H1 (cell line): ENCODE results near the gene PRKAA2. TPM values are rescaled to one million over a fixed set of nuclear protein-coding genes. Genes with fewer than 3 reads are reported as not detected.

Experiments
- CTCF ChIA-PET: fragments of 300-600 bp; sonication (Branson Sonifier 250); formaldehyde crosslinking; loops from one replicate; lab custom pipeline; 2021; ENCODE audit not compliant: partially characterized antibody; lab: Charles Lee
- POLR2A ChIA-PET: fragments of 300-600 bp; sonication (Branson Sonifier 250); formaldehyde crosslinking; loops from one replicate; lab custom pipeline; 2021; ENCODE audit warnings: inconsistent platforms; ENCODE audit not compliant: partially characterized antibody; lab: Charles Lee
- DNase-seq, 2 experiments: peaks; one replicate each; pipeline versions ENCODE4 v3.0.0 to v3.0.0-alpha.2; 2010 to 2022; ENCODE audit warnings: low spot score in 2 of 2, low read depth in 1 of 2, mixed read lengths in 1 of 2
- FAIRE-seq: peaks from 2 replicates; lab custom pipeline; 2011; peaks lifted over from hg19 to GRCh38; lab: Jason Lieb, UNC
- H2AFZ ChIP-seq: 2 replicates; pipeline ENCODE4 v1.8.1; 2012; ENCODE audit warnings: low read length, inconsistent platforms
- H2AK5ac ChIP-seq: 2 replicates; pipeline ENCODE4 v1.6.1; 2013; ENCODE audit warnings: low read depth, low read length
- H2BK120ac ChIP-seq: replicated peaks from 2 replicates; pipeline ENCODE3; 2013; ENCODE audit warnings: low read depth, low read length, inconsistent platforms
- H2BK12ac ChIP-seq: 2 replicates; pipeline ENCODE4 v1.6.1; 2013; ENCODE audit warnings: low read depth, low read length
- H2BK15ac ChIP-seq: 2 replicates; pipeline ENCODE4 v1.6.1; 2013; ENCODE audit warnings: low read length
- H2BK20ac ChIP-seq: 2 replicates; pipeline ENCODE4 v1.6.1; 2013; ENCODE audit warnings: low read length
- H2BK5ac ChIP-seq: 2 replicates; pipeline ENCODE4 v1.6.1; 2013; ENCODE audit warnings: low read depth, low read length
- H3K14ac ChIP-seq: 2 replicates; pipeline ENCODE4 v1.6.1; 2013; ENCODE audit warnings: inconsistent platforms; ENCODE audit not compliant: insufficient read length
- H3K18ac ChIP-seq: 2 replicates; pipeline ENCODE4 v1.6.1; 2013; ENCODE audit warnings: low read length; ENCODE audit errors: extremely low read depth
- H3K23ac ChIP-seq: 2 replicates; pipeline ENCODE4 v1.6.1; 2013; ENCODE audit warnings: inconsistent platforms; ENCODE audit not compliant: insufficient read length
- H3K23me2 ChIP-seq: 2 replicates; pipeline ENCODE4 v1.6.1; 2013; ENCODE audit warnings: low read depth, low read length
- H3K27ac ChIP-seq: 2 replicates; pipeline ENCODE4 v1.6.1; 2011; ENCODE audit warnings: low read depth, low read length, inconsistent platforms
- H3K27me3 ChIP-seq, 4 experiments: replicated peaks in 1 of 4; 1 replicate in 1 of 4; 2 replicates in 3 of 4; pipeline versions ENCODE4 v1.6.1 to v1.8.1; 2011 to 2013; ENCODE audit warnings: low read length in 3 of 4, mild to moderate bottlenecking in 3 of 4, inconsistent platforms in 2 of 4, mixed read lengths in 2 of 4, moderate library complexity in 1 of 4; ENCODE audit not compliant: control insufficient read depth in 3 of 4, insufficient read depth in 3 of 4; ENCODE audit errors: extremely low read depth in 1 of 4
- H3K36me3 ChIP-seq, 4 experiments: 2 replicates each; pipeline versions ENCODE4 v1.6.1 to v1.8.1; 2011 to 2013; ENCODE audit warnings: mild to moderate bottlenecking in 4 of 4, low read length in 3 of 4, moderate library complexity in 2 of 4, control low read depth in 1 of 4, inconsistent platforms in 1 of 4; ENCODE audit not compliant: insufficient read depth in 4 of 4, control insufficient read depth in 2 of 4
- H3K4ac ChIP-seq: replicated peaks from 2 replicates; pipeline ENCODE3; 2013; ENCODE audit warnings: low read length, low read depth, mixed read lengths, inconsistent platforms; ENCODE audit not compliant: insufficient read length
- H3K4me1 ChIP-seq, 4 experiments: replicated peaks in 1 of 4; 1 replicate in 1 of 4; 2 replicates in 3 of 4; pipeline versions ENCODE4 v1.6.1 to v1.8.1; 2011 to 2013; ENCODE audit warnings: low read length in 3 of 4, inconsistent platforms in 2 of 4, mixed read lengths in 1 of 4; ENCODE audit not compliant: insufficient read depth in 4 of 4, control insufficient read depth in 3 of 4
- H3K4me2 ChIP-seq, 2 experiments: 2 replicates each; pipeline versions ENCODE4 v1.6.1 to v1.8.1; 2011 to 2013; ENCODE audit warnings: low read depth in 2 of 2, low read length in 2 of 2, control low read depth in 1 of 2, inconsistent platforms in 1 of 2, mild to moderate bottlenecking in 1 of 2; ENCODE audit not compliant: insufficient read depth in 1 of 2
- H3K4me3 ChIP-seq, 4 experiments: fragments of 200-600, 300-600 bp in 1 of 4; sonication (generic), shearing (Covaris generic), sonication (Bioruptor Twin) in 1 of 4; 2 replicates each; pipeline versions ENCODE4 v1.5.1 to v1.8.1; 2011 to 2016; ENCODE audit warnings: low read length in 4 of 4, low read depth in 3 of 4, control low read depth in 2 of 4, inconsistent platforms in 2 of 4, mild to moderate bottlenecking in 2 of 4, mixed read lengths in 1 of 4, moderate library complexity in 1 of 4; ENCODE audit not compliant: insufficient read depth in 2 of 4; ENCODE audit errors: extremely low read depth in 1 of 4
- H3K56ac ChIP-seq: replicated peaks from 2 replicates; pipeline ENCODE3; 2013; ENCODE audit warnings: low read depth, mild to moderate bottlenecking, mixed read lengths, low read length, inconsistent platforms; ENCODE audit not compliant: insufficient read length
- H3K79me1 ChIP-seq: 2 replicates; pipeline ENCODE4 v1.6.1; 2013; ENCODE audit warnings: low read depth, low read length, control low read depth
- H3K79me2 ChIP-seq, 2 experiments: 2 replicates each; pipeline versions ENCODE4 v1.6.1 to v1.8.1; 2012 to 2013; ENCODE audit warnings: low read length in 2 of 2, mild to moderate bottlenecking in 2 of 2, inconsistent platforms in 1 of 2; ENCODE audit not compliant: insufficient read depth in 2 of 2, control insufficient read depth in 1 of 2
- H3K9ac ChIP-seq, 4 experiments: replicated peaks in 1 of 4; 1 replicate in 1 of 4; 2 replicates in 3 of 4; pipeline versions ENCODE4 v1.6.1 to v1.8.1; 2011 to 2013; ENCODE audit warnings: low read depth in 3 of 4, low read length in 3 of 4, control low read depth in 2 of 4, mild to moderate bottlenecking in 2 of 4, moderate library complexity in 2 of 4, inconsistent platforms in 1 of 4; ENCODE audit errors: extremely low read depth in 1 of 4
- H3K9me3 ChIP-seq, 2 experiments: 2 replicates each; pipeline versions ENCODE4 v1.6.1 to v1.8.1; 2012 to 2013; ENCODE audit warnings: mild to moderate bottlenecking in 2 of 2, moderate library complexity in 2 of 2, control low read depth in 1 of 2, inconsistent platforms in 1 of 2, low read depth in 1 of 2, low read length in 1 of 2, mixed read lengths in 1 of 2; ENCODE audit not compliant: insufficient read depth in 2 of 2
- H4K20me1 ChIP-seq, 2 experiments: replicated peaks in 1 of 2; 2 replicates each; pipeline versions ENCODE3 to v1.8.1; 2011 to 2013; ENCODE audit warnings: inconsistent platforms in 2 of 2, low read length in 2 of 2, mild to moderate bottlenecking in 1 of 2; ENCODE audit not compliant: insufficient read depth in 2 of 2, control insufficient read depth in 1 of 2
- H4K5ac ChIP-seq: 2 replicates; pipeline ENCODE4 v1.6.1; 2013; ENCODE audit warnings: low read length, low read depth, mixed read lengths, inconsistent platforms; ENCODE audit not compliant: insufficient read length
- H4K8ac ChIP-seq: 2 replicates; pipeline ENCODE4 v1.8.0; 2013; ENCODE audit warnings: mild to moderate bottlenecking, moderate library complexity, low read length, inconsistent platforms; ENCODE audit not compliant: insufficient read depth; ENCODE audit errors: extremely low read depth
- H4K91ac ChIP-seq: replicated peaks from 2 replicates; pipeline ENCODE3; 2013; ENCODE audit warnings: low read length, mixed read lengths, inconsistent platforms; ENCODE audit not compliant: insufficient read length
- ATF2 ChIP-seq: IDR thresholded peaks from 2 replicates; pipeline ENCODE4 v1.6.1; 2012; ENCODE audit warnings: low read length, inconsistent platforms
- CREB1 ChIP-seq: IDR thresholded peaks from 2 replicates; pipeline ENCODE4 v1.6.1; 2012; ENCODE audit warnings: inconsistent platforms
- GABPA ChIP-seq: IDR thresholded peaks from 2 replicates; pipeline ENCODE4 v1.6.1; 2011; ENCODE audit warnings: mild to moderate bottlenecking, low read length, moderate library complexity, borderline replicate concordance; ENCODE audit not compliant: insufficient read depth
- JUND ChIP-seq: IDR thresholded peaks from 2 replicates; pipeline ENCODE4 v1.6.1; 2011; ENCODE audit warnings: mild to moderate bottlenecking, improper control_type of control experiment, low read length
- WGBS, 2 experiments: shearing (Covaris generic) in 1 of 2; methylation state at CpG; one replicate each; pipeline versions ENCODE4 v1.1.6 to v1.1.7; 2013 to 2015; ENCODE audit warnings: low lambda C conversion rate in 2 of 2, mixed read lengths in 2 of 2, inconsistent platforms in 1 of 2, low coverage in 1 of 2, missing lambda C conversion rate in 1 of 2; ENCODE audit not compliant: insufficient replicate concordance in 2 of 2, insufficient coverage in 1 of 2, insufficient read length in 1 of 2; ENCODE audit errors: extremely low coverage in 1 of 2, missing lambda C conversion rate in 1 of 2; 5-methylcytosine and 5-hydroxymethylcytosine counted together
- polyA plus RNA-seq, 7 experiments: library from polyadenylated mRNA; depleted of rRNA in 3 of 7; stranded (reverse) in 5 of 7; unstranded in 2 of 7; fragments of >200 nt in 5 of 7; fragments of 200-250 nt in 2 of 7; gene quantifications; 1 replicate in 5 of 7; 2 replicates in 1 of 7; 4 replicates in 1 of 7; pipeline versions ENCODE4 v1.2.1 to v1.2.3, GENCODE V29; 2011 to 2013; ENCODE audit warnings: missing spikeins in 2 of 7, mixed read lengths in 2 of 7
- total RNA-seq: library from RNA; stranded (reverse); fragmentation: NEBNext Ultra II Directional; extraction: Animal tissue kit (Norgen Biotek cat#: 25700); gene quantifications from 2 replicates; pipeline ENCODE4 v1.2.1, GENCODE V29; 2021

PRKAA2 gene
- total and polyA plus RNA-seq, 2 of the 8 experiments (the other 6 are each of a cell fraction or from before 2014, with no cell fraction given): 2.6 to 6.4 TPM

- Histone ChIP-seq H3K18ac (no peak overlapping the region), H4K5ac (no peak overlapping the region), H3K36me3 (no peaks in the 10 kb centered on the region), H4K8ac (no peak overlapping the region), H4K20me1 (no peaks in the 10 kb centered on the region), H3K4me2 (no peak overlapping the region), H3K14ac (no peak overlapping the region), H3K23ac (no peak overlapping the region), H3K56ac (no peak overlapping the region), H3K4me3 (no peak overlapping the region), H3K27ac (no peak overlapping the region), H2BK5ac (no peak overlapping the region), H2AFZ (no peak overlapping the region), H4K91ac (no peak overlapping the region), H2BK20ac (no peak overlapping the region), H3K79me1 (no peaks in the 10 kb centered on the region), H3K9ac (no peak overlapping the region), H2AK5ac (no peak overlapping the region), H3K79me2 (no peaks in the 10 kb centered on the region), H3K27me3 (no peaks in the 10 kb centered on the region), H2BK15ac (no peak overlapping the region), H3K9me3 (no peaks in the 10 kb centered on the region), H2BK120ac (no peak overlapping the region), H2BK12ac (no peak overlapping the region), H3K4ac (no peak overlapping the region), H3K23me2 (no peaks in the 10 kb centered on the region), H3K4me1 (peaks cover 0 to 4% (median 2%) of the 10 kb centered on the region in 4 experiments; a peak in 3 of 7 replicates)
- FAIRE-seq (peak; percentile 77), DNase-seq (no peak)
- ChIA-PET CTCF (interaction anchor here (1.0 to 1.1 kb wide), 3 partner anchors 22 to 962 kb away, joined by 3 to 4 read pairs (median 3); no protein-coding TSS in a partner anchor), POLR2A (interaction anchor here (0.5 kb wide), 1 partner anchor 12 kb away, joined by 3 read pairs; no protein-coding TSS in a partner anchor)
- WGBS, 2 experiments: 86% methylated on average over 3 of the region's 3 CpGs; no CpG with 5 or more reads in 1 of the 2 experiments
- peak; percentile 81 for TF ChIP-seq JUND
- no peak for TF ChIP-seq CREB1
- TF ChIP-seq ATF2: no peak
- TF ChIP-seq GABPA: no peak
These were observed 43.5 kb downstream of the PRKAA2 start for GRCh38 chr1:56688522-56689026.
